ENCODE measurements around the gene ADRB1.

ADRB1 gene

DNA sequence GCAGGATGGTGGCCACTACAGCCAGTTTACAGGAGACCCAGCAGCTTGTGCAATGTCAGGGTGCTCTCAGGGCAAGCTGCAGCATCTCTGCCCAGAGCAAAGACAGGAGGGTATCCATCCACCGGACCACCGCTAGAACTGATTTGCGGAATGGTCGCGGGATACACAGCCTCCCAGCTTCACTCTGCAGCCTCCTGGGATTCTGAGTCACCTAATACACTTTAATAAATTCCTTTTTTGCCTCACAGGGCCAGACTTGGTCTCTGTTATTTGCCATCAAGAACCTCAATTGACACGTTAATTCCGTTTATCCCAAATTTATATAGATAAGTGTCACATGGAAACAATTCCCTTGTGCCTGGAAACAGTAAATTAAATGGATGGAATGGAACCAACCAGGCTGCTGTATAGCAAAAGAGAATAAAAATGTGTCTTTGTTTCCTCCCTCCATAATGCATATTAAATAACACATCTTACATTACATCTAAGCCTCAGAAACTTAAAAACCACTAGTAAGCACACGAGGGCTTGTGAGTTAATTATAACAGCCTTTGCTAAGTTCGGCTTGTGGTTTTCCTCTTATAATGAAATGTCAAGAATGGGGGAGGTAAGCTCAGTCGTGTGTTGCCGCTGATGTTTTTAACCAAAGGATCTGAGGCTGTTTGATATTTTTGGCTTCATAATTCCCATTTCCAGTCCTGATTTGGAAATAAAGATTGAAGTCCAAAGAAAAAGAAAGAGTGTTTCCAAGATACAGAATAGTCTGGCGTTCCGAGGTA lies 52.1 kb downstream of the ADRB1 start:
- DNase-seq (ENCODE audit: low read depth), result no peak
- no peak for TF ChIP-seq CTCF (conservative IDR thresholded peaks at IDR 0.05; ENCODE audit: low read depth, low read length)
- H3K4me3 ChIP-seq (ENCODE audit: low read depth, low read length), result no peak overlapping the region

All from choroid plexus epithelial cell (primary cell).